H1 (cell line): ENCODE data around the gene PYGB. TPM values are rescaled to one million over a fixed set of nuclear protein-coding genes. Genes with fewer than 3 reads are reported as not detected.

ENCODE experiments used
- CTCF ChIA-PET: fragments of 300-600 bp; sonication (Branson Sonifier 250); formaldehyde crosslinking; loops from one replicate; lab custom pipeline; 2021; ENCODE audit not compliant: partially characterized antibody; lab: Charles Lee
- POLR2A ChIA-PET: fragments of 300-600 bp; sonication (Branson Sonifier 250); formaldehyde crosslinking; loops from one replicate; lab custom pipeline; 2021; ENCODE audit warnings: inconsistent platforms; ENCODE audit not compliant: partially characterized antibody; lab: Charles Lee
- DNase-seq, 2 experiments: peaks; one replicate each; pipeline versions ENCODE4 v3.0.0 to v3.0.0-alpha.2; 2010 to 2022; ENCODE audit warnings: low spot score in 2 of 2, low read depth in 1 of 2, mixed read lengths in 1 of 2
- FAIRE-seq: peaks from 2 replicates; lab custom pipeline; 2011; peaks lifted over from hg19 to GRCh38; lab: Jason Lieb, UNC
- H2AFZ ChIP-seq: 2 replicates; pipeline ENCODE4 v1.8.1; 2012; ENCODE audit warnings: low read length, inconsistent platforms
- H2AK5ac ChIP-seq: 2 replicates; pipeline ENCODE4 v1.6.1; 2013; ENCODE audit warnings: low read depth, low read length
- H2BK120ac ChIP-seq: replicated peaks from 2 replicates; pipeline ENCODE3; 2013; ENCODE audit warnings: low read depth, low read length, inconsistent platforms
- H2BK12ac ChIP-seq: 2 replicates; pipeline ENCODE4 v1.6.1; 2013; ENCODE audit warnings: low read depth, low read length
- H2BK15ac ChIP-seq: 2 replicates; pipeline ENCODE4 v1.6.1; 2013; ENCODE audit warnings: low read length
- H2BK20ac ChIP-seq: 2 replicates; pipeline ENCODE4 v1.6.1; 2013; ENCODE audit warnings: low read length
- H2BK5ac ChIP-seq: 2 replicates; pipeline ENCODE4 v1.6.1; 2013; ENCODE audit warnings: low read depth, low read length
- H3K14ac ChIP-seq: 2 replicates; pipeline ENCODE4 v1.6.1; 2013; ENCODE audit warnings: inconsistent platforms; ENCODE audit not compliant: insufficient read length
- H3K18ac ChIP-seq: 2 replicates; pipeline ENCODE4 v1.6.1; 2013; ENCODE audit warnings: low read length; ENCODE audit errors: extremely low read depth
- H3K23ac ChIP-seq: 2 replicates; pipeline ENCODE4 v1.6.1; 2013; ENCODE audit warnings: inconsistent platforms; ENCODE audit not compliant: insufficient read length
- H3K23me2 ChIP-seq: 2 replicates; pipeline ENCODE4 v1.6.1; 2013; ENCODE audit warnings: low read depth, low read length
- H3K27ac ChIP-seq: 2 replicates; pipeline ENCODE4 v1.6.1; 2011; ENCODE audit warnings: low read depth, low read length, inconsistent platforms
- H3K27me3 ChIP-seq, 4 experiments: replicated peaks in 1 of 4; 1 replicate in 1 of 4; 2 replicates in 3 of 4; pipeline versions ENCODE4 v1.6.1 to v1.8.1; 2011 to 2013; ENCODE audit warnings: low read length in 3 of 4, mild to moderate bottlenecking in 3 of 4, inconsistent platforms in 2 of 4, mixed read lengths in 2 of 4, moderate library complexity in 1 of 4; ENCODE audit not compliant: control insufficient read depth in 3 of 4, insufficient read depth in 3 of 4; ENCODE audit errors: extremely low read depth in 1 of 4
- H3K36me3 ChIP-seq, 4 experiments: 2 replicates each; pipeline versions ENCODE4 v1.6.1 to v1.8.1; 2011 to 2013; ENCODE audit warnings: mild to moderate bottlenecking in 4 of 4, low read length in 3 of 4, moderate library complexity in 2 of 4, control low read depth in 1 of 4, inconsistent platforms in 1 of 4; ENCODE audit not compliant: insufficient read depth in 4 of 4, control insufficient read depth in 2 of 4
- H3K4ac ChIP-seq: replicated peaks from 2 replicates; pipeline ENCODE3; 2013; ENCODE audit warnings: low read length, low read depth, mixed read lengths, inconsistent platforms; ENCODE audit not compliant: insufficient read length
- H3K4me1 ChIP-seq, 4 experiments: replicated peaks in 1 of 4; 1 replicate in 1 of 4; 2 replicates in 3 of 4; pipeline versions ENCODE4 v1.6.1 to v1.8.1; 2011 to 2013; ENCODE audit warnings: low read length in 3 of 4, inconsistent platforms in 2 of 4, mixed read lengths in 1 of 4; ENCODE audit not compliant: insufficient read depth in 4 of 4, control insufficient read depth in 3 of 4
- H3K4me2 ChIP-seq, 2 experiments: 2 replicates each; pipeline versions ENCODE4 v1.6.1 to v1.8.1; 2011 to 2013; ENCODE audit warnings: low read depth in 2 of 2, low read length in 2 of 2, control low read depth in 1 of 2, inconsistent platforms in 1 of 2, mild to moderate bottlenecking in 1 of 2; ENCODE audit not compliant: insufficient read depth in 1 of 2
- H3K4me3 ChIP-seq, 4 experiments: fragments of 200-600, 300-600 bp in 1 of 4; sonication (generic), shearing (Covaris generic), sonication (Bioruptor Twin) in 1 of 4; 2 replicates each; pipeline versions ENCODE4 v1.5.1 to v1.8.1; 2011 to 2016; ENCODE audit warnings: low read length in 4 of 4, low read depth in 3 of 4, control low read depth in 2 of 4, inconsistent platforms in 2 of 4, mild to moderate bottlenecking in 2 of 4, mixed read lengths in 1 of 4, moderate library complexity in 1 of 4; ENCODE audit not compliant: insufficient read depth in 2 of 4; ENCODE audit errors: extremely low read depth in 1 of 4
- H3K56ac ChIP-seq: replicated peaks from 2 replicates; pipeline ENCODE3; 2013; ENCODE audit warnings: low read depth, mild to moderate bottlenecking, mixed read lengths, low read length, inconsistent platforms; ENCODE audit not compliant: insufficient read length
- H3K79me1 ChIP-seq: 2 replicates; pipeline ENCODE4 v1.6.1; 2013; ENCODE audit warnings: low read depth, low read length, control low read depth
- H3K79me2 ChIP-seq, 2 experiments: 2 replicates each; pipeline versions ENCODE4 v1.6.1 to v1.8.1; 2012 to 2013; ENCODE audit warnings: low read length in 2 of 2, mild to moderate bottlenecking in 2 of 2, inconsistent platforms in 1 of 2; ENCODE audit not compliant: insufficient read depth in 2 of 2, control insufficient read depth in 1 of 2
- H3K9ac ChIP-seq, 4 experiments: replicated peaks in 1 of 4; 1 replicate in 1 of 4; 2 replicates in 3 of 4; pipeline versions ENCODE4 v1.6.1 to v1.8.1; 2011 to 2013; ENCODE audit warnings: low read depth in 3 of 4, low read length in 3 of 4, control low read depth in 2 of 4, mild to moderate bottlenecking in 2 of 4, moderate library complexity in 2 of 4, inconsistent platforms in 1 of 4; ENCODE audit errors: extremely low read depth in 1 of 4
- H3K9me3 ChIP-seq, 2 experiments: 2 replicates each; pipeline versions ENCODE4 v1.6.1 to v1.8.1; 2012 to 2013; ENCODE audit warnings: mild to moderate bottlenecking in 2 of 2, moderate library complexity in 2 of 2, control low read depth in 1 of 2, inconsistent platforms in 1 of 2, low read depth in 1 of 2, low read length in 1 of 2, mixed read lengths in 1 of 2; ENCODE audit not compliant: insufficient read depth in 2 of 2
- H4K20me1 ChIP-seq, 2 experiments: replicated peaks in 1 of 2; 2 replicates each; pipeline versions ENCODE3 to v1.8.1; 2011 to 2013; ENCODE audit warnings: inconsistent platforms in 2 of 2, low read length in 2 of 2, mild to moderate bottlenecking in 1 of 2; ENCODE audit not compliant: insufficient read depth in 2 of 2, control insufficient read depth in 1 of 2
- H4K5ac ChIP-seq: 2 replicates; pipeline ENCODE4 v1.6.1; 2013; ENCODE audit warnings: low read length, low read depth, mixed read lengths, inconsistent platforms; ENCODE audit not compliant: insufficient read length
- H4K8ac ChIP-seq: 2 replicates; pipeline ENCODE4 v1.8.0; 2013; ENCODE audit warnings: mild to moderate bottlenecking, moderate library complexity, low read length, inconsistent platforms; ENCODE audit not compliant: insufficient read depth; ENCODE audit errors: extremely low read depth
- H4K91ac ChIP-seq: replicated peaks from 2 replicates; pipeline ENCODE3; 2013; ENCODE audit warnings: low read length, mixed read lengths, inconsistent platforms; ENCODE audit not compliant: insufficient read length
- CTCF ChIP-seq, 3 experiments: IDR thresholded peaks; 1 replicate in 2 of 3; 2 replicates in 1 of 3; pipeline versions ENCODE4 v1.5.1 to v1.6.1; 2011; ENCODE audit warnings: low read length in 3 of 3, mild to moderate bottlenecking in 3 of 3, inconsistent platforms in 2 of 3, low read depth in 1 of 3, moderate library complexity in 1 of 3; ENCODE audit not compliant: insufficient read depth in 1 of 3; ENCODE audit errors: control extremely low read depth in 1 of 3
- MAX ChIP-seq: IDR thresholded peaks from 2 replicates; pipeline ENCODE4 v1.6.1; 2012; ENCODE audit warnings: inconsistent platforms
- WGBS, 2 experiments: shearing (Covaris generic) in 1 of 2; methylation state at CpG; one replicate each; pipeline versions ENCODE4 v1.1.6 to v1.1.7; 2013 to 2015; ENCODE audit warnings: low lambda C conversion rate in 2 of 2, mixed read lengths in 2 of 2, inconsistent platforms in 1 of 2, low coverage in 1 of 2, missing lambda C conversion rate in 1 of 2; ENCODE audit not compliant: insufficient replicate concordance in 2 of 2, insufficient coverage in 1 of 2, insufficient read length in 1 of 2; ENCODE audit errors: extremely low coverage in 1 of 2, missing lambda C conversion rate in 1 of 2; 5-methylcytosine and 5-hydroxymethylcytosine counted together
- polyA plus RNA-seq, 7 experiments: library from polyadenylated mRNA; depleted of rRNA in 3 of 7; stranded (reverse) in 5 of 7; unstranded in 2 of 7; fragments of >200 nt in 5 of 7; fragments of 200-250 nt in 2 of 7; gene quantifications; 1 replicate in 5 of 7; 2 replicates in 1 of 7; 4 replicates in 1 of 7; pipeline versions ENCODE4 v1.2.1 to v1.2.3, GENCODE V29; 2011 to 2013; ENCODE audit warnings: missing spikeins in 2 of 7, mixed read lengths in 2 of 7
- total RNA-seq: library from RNA; stranded (reverse); fragmentation: NEBNext Ultra II Directional; extraction: Animal tissue kit (Norgen Biotek cat#: 25700); gene quantifications from 2 replicates; pipeline ENCODE4 v1.2.1, GENCODE V29; 2021

Gene PYGB
- total and polyA plus RNA-seq, 2 of the 8 experiments (the other 6 are each of a cell fraction or from before 2014, with no cell fraction given): 26.6 to 56.0 TPM

- Histone ChIP-seq H2BK15ac (no peak overlapping the region), H3K4me1 (peaks cover 0 to 9% (median 4%) of the 10 kb centered on the region in 4 experiments; a peak in 4 of 7 replicates), H3K79me1 (peaks cover 13% of the 10 kb centered on the region), H3K14ac (no peak overlapping the region), H2AK5ac (no peak overlapping the region), H3K18ac (no peak overlapping the region), H4K8ac (no peak overlapping the region), H4K91ac (no peak overlapping the region), H2BK120ac (no peak overlapping the region), H2AFZ (no peak overlapping the region), H3K4ac (no peak overlapping the region), H3K9me3 (no peaks in the 10 kb centered on the region), H3K56ac (no peak overlapping the region), H3K9ac (no peak overlapping the region), H2BK20ac (no peak overlapping the region), H3K4me2 (no peak overlapping the region), H2BK12ac (no peak overlapping the region), H3K23ac (no peak overlapping the region), H4K5ac (no peak overlapping the region), H3K27ac (no peak overlapping the region), H4K20me1 (peaks cover 5 to 13% of the 10 kb centered on the region in 2 experiments), H3K23me2 (no peaks in the 10 kb centered on the region), H3K4me3 (no peak overlapping the region), H3K36me3 (no peaks in the 10 kb centered on the region), H3K27me3 (no peaks in the 10 kb centered on the region), H2BK5ac (no peak overlapping the region), H3K79me2 (peaks cover 0 to 39% of the 10 kb centered on the region in 2 experiments; a peak in 2 of 4 replicates)
- CTCF ChIA-PET: interaction anchor here (0.6 to 3.9 kb wide), 21 partner anchors 9 to 230 kb away, joined by 3 to 36 read pairs (median 5); partner anchors contain the start of gene GINS1
- POLR2A ChIA-PET: interaction anchor here (1.5 kb wide), 1 partner anchor 70 kb away, joined by 3 read pairs; the partner anchor contains the start of gene GINS1
- 87% methylated on average over 17 of the region's 17 CpGs; no CpG with 5 or more reads in 1 of the 2 experiments for WGBS, 2 experiments
- DNase-seq (peak; percentile 38 to 57), FAIRE-seq (no peak)
- TF ChIP-seq MAX (peak; percentile 18; the same call in 1 of the 2 replicates), CTCF (IDR thresholded peaks at IDR 0.05; ENCODE audit: control extremely low read depth in 1 of 3, insufficient read depth in 1 of 3, low read depth in 1 of 3, low read length in 3 of 3) (peak; percentile 58 to 76 (median 71))
Observed at GRCh38 chr20:25336561-25337422, 88.9 kb downstream of the PYGB start.
